ENCODE data around the gene GAS2L2.

The GAS2L2 gene

DNA sequence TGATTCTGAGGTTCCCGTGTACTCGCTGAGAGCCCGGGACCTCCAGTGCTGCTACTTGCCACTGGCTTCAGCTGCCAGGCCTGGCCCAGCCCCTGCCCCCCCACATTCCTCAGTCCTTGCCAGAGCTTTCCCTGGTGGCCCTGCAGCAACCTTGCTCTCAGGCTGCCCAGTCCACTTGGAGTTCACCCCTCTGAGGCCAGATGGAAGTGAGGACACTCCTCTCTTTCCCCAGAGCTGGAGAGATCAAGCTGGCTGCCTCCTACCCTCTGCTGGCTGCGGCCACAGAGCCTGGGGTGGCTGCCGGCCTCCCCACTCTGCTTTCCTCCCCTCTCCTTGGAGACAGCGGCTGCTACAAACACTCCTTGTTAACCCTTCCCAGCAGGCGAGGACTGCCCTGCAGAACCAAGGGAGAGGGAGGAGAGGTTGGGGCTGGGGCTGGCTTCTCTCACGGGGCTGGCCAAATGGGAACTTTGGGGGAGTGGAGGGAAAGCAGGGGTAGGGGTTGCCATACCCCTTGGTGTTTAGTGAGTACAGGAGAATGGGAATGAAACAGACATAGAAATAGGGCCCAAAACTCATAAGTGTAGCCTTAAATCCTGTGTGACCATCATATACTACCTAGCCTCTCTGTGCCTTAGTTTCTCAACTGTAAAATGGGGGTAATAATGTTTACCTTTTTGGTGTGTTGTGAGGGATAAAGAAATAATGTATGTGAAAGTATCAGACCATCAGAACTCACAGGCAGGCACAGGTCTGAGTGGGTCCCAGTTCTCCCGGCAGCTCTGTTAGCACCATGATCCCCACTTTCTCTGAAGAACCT is at the start of gene GAS2L2:
Gene GAS2L2, minus strand, starts transcription at position 295 of the 820 bp plus-strand sequence. CDS start 389 bp downstream, outside the sequence.
- DNase-seq (ENCODE audit: low spot score) = peak; percentile 41

DNA sequence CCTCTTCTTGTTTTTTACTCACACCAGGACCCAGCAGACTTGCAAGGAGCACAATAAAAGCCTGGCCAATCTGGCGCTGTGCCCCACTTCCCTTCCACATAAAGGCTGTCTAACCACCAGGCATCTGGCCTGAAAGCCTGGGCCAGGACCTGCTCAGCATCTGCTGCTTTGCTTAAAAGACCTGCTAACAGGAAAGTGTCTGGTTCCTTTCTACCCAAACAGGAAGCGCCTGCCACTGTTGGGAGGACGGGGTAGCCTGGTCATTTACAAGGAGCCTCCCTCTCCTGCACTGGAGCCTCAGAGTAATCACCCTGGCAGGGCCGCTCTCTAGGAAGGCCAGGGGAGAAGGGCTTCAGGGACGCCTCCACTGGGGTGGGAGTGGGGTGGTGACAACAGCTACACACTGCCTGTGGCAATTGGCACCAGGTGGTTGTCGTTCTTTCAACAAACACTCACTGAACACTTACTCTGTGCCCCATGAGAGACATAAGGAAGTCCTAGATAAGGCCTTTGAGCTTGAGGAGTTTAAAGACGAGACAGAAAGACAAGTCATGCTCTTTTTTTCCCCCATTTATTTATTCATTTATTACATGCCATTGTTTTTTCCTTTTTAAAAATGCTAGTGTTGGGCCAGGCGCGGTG is 48.7 kb upstream of the GAS2L2 start:
- DNase-seq (ENCODE audit: low spot score) = no peak

DNA sequence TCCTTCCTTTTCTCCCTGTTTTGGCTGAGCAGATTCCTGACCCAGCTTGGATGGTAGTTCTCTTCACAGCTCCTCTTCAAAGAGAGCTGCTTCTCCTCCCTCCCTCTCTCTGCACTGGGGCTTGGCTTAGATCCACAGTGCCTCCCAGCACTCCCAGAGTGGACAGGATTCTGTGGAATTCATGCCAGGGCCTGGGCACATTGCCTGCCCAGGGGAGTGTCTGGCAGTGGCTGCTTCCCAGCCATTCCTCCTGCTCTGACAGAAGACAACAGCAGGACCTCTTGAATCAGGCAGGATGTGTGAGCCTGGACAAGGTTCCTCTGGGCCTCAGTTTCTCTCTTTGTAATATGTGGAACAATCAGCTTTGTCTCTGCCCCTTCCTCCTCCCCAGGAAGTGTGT is 46.9 kb upstream of the GAS2L2 start:
- DNase-seq (ENCODE audit: low spot score) = peak; percentile 69

DNA sequence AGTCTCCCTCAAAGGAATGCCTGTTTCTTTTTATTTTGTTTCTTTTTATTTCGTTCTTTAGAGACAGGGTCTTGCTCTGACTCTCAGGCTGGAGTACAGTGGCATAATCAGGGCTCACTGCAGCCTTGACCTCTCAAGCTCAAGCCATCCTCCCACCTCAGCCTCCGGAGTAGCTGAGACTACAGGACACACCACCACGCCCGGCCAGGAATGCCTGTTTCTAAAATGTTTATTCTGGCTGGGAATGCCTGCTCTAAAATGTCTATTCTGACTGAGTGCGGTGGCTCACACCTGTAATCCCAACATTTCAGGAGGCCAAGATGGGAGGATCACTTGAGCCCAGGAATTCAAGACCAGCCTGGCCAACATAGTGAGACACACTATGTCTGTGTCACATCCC is 44.9 kb upstream of the GAS2L2 start:
- no peak for DNase-seq (ENCODE audit: low spot score)

DNA sequence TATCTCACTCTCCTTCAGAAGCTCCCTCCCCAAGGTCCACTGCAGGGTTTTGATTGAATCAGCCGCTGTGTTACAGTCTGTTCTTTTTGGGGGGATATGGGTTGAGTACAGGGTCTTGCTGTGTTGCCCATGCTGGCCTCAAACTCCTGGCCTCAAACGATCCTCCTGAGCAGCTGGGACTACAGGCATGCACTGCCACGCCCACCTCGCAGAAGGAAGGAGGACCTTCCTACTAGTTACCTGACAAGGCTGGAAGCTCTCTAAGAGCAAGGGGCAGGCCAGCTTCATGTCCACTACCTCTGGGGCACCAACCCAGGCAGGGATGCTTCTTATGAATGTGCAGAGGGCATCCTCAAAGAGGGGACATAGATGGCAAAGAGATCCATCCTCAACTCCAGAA is 44.3 kb upstream of the GAS2L2 start:
- DNase-seq (ENCODE audit: low spot score) = no peak

DNA sequence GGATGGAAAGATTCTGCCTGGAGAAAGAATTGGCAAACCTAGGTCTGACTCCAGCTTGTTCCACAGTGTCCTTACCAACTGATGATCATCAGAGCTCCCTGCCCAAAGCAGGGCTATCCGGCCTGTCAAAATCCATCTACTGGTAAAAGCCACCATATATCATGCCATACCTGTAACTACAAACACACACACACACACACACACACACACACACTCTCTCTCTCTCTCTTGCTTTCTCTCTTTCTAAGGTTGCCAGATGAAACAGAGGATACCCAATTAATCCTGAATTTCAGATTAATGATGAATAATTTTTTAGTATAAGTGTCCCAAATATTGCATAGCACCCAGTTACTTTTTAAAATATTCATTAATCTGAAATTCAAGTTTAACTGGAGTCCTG is 43.9 kb upstream of the GAS2L2 start:
- DNase-seq (ENCODE audit: low spot score) = no peak

DNA sequence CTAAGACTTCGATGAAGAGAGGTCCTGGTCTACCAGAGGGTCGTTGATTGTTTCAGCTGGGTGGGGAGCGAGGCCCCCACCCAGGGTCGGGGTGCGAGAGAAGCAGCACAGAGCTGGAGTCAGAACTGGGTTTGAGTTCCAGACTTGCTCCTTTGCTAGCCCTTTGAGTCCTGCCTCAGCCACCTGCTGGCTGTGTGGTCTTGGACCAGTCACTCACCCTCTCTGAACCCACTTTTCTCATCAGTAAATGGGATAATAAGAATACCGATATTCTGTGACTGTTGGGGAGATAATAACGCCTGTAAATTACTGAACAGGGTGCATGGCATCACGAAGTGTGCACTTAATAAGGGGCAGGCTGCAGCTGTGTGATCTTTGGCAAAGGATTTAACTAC is 42.8 kb upstream of the GAS2L2 start:
- no peak for DNase-seq (ENCODE audit: low spot score)

DNA sequence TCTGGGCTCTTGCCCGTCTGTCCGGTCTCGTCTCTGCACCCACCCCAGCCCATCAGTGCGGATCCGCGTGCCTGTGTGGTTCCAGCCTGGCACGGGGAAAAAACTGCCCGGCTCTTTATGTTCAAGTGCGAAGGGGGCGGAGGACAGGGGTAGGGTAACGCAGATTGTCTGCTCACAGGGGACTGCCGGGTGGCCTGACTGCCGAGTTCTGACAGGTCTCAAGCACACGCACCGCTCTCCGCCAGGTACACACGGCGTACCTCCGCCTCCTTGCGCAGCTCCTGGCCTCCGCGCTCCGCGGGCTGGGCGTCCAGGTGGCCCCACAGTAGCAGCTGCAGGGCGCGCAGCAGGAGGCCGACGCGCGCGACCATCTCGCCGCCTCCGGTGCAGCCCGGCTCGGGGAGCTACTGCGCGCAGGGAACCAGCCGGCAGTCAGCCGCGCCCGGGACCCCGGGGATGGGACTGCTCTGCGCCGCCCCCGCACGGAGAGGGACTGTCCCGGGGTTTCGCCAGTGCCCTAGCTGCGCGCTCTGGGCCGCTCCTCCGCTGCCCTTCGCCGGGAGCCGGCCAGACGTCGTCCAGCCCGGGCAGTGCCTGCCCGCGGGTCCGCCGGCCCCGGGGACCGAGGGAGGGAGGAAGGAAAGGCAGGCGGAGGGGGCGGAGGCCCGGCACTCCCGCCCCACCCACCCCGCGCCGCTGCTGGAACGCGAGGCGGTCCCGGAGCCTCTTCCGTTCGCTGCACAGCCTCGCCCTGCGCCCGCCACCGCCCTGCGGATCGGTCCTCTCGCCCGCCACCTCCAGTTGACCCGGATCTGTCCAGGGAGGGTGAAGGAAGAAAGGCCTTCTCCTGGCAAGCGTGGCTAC is 42.2 kb upstream of the GAS2L2 start, which contains the start of gene MMP28:
Gene MMP28, minus strand, starts transcription at position 635 of the 864 bp plus-strand sequence. Its CDS starts 264 bp downstream, at position 371.
- peak; percentile 47 for DNase-seq (ENCODE audit: low spot score)

DNA sequence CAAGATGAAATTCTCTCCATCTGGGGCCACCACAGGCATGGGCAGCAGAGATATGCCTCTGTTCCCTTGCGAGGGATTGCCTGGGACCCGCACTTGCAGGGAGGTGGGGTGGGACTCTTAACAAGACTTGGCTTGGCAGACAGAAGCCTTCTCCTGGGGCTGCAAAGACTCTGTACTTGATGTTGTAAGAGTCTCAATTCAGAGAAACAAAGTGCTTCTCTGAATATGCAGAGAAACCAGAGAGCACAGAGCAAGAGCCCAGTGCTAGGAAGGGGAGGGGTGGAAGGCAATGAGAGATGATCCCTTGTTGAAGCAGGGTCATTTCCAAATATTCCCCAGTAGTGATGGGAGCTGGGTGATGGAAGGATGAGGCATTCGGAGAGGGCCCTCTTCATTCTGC is 40.2 kb upstream of the GAS2L2 start:
- no peak for DNase-seq (ENCODE audit: low spot score)

DNA sequence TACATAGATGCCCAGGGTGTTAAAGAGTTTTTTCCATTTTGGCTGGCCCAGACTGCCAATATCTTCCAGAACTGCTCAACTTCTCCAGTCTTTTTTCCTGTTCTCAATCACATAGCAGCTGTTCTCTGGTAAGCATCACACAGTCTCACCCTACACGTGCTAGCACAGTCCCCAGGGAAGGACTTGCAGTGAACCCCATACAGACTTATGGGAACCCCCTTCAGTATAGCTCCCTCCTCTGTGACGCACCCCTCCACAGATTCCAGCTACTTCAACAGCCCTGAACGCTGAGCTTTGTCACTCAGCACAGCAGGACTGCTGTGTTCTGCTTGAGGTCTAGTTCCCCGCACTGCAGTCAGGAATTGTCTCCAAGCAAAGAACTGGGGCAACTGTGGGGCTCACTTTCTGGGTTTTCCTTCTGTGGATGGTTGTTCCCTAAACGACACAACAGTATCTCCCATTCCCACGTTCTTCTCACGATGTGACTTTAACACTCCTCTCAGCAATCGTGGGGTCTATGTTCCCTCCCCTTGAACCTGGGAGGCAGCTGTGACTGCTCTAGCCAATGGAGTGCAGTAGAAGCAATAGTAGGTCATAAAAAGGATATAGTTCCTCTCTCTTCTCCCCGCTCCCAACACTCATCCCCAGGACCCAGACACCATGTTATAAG is 38.8 kb upstream of the GAS2L2 start:
- no peak for DNase-seq (ENCODE audit: low spot score)

DNA sequence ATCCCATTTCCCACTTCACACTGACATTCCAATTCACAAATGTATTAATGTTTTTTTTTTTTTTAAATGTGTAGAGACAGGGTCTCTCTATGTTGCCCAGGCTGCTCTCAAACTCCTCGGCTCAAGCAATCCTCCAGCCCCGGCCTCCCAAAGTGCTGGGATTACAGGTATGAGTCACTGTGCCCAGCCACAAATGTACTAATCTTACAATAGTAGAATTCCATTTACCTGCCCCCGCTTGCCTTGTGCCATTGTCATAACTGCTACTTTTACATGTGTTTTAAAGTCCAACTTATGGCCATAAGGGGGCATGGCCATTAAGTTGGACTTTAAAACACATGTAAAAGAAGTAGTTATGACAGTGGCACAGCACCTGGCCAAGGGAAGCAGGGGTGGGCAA is 37.8 kb upstream of the GAS2L2 start:
- no peak for DNase-seq (ENCODE audit: low spot score)

DNA sequence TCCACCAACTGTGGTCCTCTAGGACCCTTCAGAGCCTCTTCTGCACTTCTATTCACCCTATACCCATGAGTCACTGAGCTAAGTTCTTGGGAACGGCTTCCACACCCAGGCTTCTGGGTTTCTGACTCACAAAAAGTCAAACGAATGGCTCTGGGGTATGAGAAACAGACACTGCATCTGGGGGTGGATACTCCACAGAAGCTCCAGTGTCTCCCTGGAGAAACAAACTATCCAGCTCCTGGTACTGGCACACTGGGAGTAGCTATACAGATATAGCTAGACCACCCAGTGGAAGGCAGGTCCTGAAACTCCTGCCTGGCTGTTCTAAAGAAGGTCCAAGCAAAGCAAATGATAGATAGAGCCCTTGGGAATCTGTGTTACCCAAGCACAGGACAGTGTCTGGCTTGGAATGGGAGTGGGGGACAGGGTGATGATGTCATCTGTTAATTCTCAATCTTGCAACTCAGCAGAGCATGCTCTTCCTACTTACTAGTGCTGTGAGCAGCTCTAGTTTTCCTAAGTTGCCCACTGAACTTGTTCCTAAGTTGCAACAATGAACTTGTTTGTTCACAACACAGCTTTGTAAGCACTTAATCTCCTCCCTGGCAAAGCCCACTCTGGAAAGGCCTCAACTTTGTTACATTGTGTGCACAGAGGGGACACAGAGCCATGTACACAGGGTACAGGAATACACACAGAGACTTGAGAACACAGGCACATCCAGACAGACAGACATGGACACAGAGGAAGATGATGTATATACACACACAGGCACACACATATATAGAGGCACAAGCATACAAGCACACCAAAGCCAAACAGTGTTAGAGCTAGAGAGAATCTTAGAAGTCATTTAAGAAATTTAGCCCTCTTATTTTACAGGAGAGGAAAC is 35.7 kb upstream of the GAS2L2 start:
- peak; percentile 91 for DNase-seq (ENCODE audit: low spot score)

DNA sequence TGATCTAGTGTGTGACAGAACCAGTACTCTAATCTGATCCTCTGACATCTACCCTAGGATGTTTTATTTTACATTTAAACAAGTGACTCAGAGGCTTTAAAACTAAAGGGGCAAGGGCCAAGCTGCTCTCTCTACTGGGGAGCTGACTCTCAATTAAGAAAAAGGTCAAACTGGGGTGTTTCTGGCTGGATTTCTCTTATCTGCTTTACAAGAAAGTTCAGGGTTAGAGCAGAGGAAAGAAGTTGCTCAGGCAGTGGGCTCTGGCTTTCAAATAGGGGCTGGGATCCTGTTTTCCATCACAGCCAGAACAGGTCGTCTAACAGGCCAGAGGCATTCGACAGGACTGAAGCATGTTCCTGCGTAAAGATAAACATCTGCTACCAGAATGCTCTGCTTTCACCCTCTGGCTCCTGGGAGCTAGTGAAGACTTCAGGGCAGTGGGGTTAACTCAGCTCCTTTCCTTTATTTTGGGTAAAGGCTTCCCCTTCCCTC is 33.9 kb upstream of the GAS2L2 start:
- peak; percentile 46 for DNase-seq (ENCODE audit: low spot score)

DNA sequence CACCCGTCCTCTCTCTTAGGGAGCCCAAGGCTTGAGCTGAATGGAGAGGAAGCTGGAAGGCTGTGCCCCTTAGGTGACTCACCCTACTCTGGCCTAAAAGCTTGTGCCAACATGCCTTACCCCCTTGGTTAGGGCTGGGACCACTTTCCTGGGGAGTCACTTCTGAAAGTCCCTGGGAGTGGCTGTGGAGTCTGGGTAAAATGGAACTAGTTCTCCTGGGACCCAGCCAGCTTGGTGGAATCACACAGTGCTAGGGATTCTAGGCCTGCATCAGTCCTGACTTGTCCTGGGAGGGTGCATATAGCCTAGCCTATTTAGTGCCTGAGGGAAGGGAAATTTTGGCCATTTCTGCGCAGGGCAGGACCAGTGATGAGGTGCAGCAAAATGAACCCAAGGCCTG is 31.9 kb upstream of the GAS2L2 start:
- no peak for DNase-seq (ENCODE audit: low spot score)

DNA sequence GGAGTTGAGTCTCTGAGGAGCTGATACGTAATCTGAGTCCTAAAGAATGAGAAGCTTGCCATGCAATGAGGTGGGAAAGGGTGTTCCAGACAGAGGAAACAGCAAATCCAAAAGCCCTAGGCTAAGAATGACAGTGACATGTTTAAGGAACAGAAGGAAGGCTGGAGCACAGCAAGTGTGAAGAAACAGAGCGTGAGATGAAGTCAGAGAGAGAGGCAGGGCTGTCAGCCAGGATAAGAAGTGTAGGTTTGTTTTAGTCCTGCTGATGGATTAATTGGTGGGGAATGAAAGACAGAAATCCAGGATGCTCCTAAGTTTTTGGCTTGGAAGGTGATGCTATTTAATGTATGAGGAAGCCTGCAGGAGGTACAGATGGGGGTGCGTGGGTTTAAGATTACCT is 27.9 kb upstream of the GAS2L2 start:
- DNase-seq (ENCODE audit: low spot score) = no peak

DNA sequence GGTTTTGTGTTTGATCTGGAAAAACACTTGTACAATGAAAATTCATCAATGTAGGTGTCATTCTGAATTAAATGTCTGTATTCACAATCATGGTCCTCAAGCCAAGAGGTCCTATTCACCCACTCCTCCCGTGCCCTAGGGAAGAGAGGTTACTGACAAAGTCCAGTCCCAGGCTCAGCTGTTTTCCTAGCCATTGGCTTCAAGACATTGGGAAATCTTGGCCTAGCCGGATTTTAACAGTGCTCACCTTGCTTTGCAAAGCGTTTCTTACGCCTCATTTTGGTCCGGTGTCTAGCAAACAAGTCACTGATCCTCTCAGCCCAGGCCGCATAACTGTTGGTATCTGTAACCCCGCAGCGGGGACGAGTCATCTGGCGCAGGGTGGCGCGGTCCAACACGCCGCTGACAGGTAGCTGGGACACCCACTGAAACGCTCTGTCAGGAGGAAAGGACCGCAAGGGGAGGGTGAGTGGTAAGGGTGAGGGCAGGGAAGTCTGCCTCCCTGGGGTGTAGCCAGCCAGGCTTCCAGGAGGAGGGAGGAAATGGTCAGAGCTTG is 25.7 kb upstream of the GAS2L2 start:
- no peak for DNase-seq (ENCODE audit: low spot score)

DNA sequence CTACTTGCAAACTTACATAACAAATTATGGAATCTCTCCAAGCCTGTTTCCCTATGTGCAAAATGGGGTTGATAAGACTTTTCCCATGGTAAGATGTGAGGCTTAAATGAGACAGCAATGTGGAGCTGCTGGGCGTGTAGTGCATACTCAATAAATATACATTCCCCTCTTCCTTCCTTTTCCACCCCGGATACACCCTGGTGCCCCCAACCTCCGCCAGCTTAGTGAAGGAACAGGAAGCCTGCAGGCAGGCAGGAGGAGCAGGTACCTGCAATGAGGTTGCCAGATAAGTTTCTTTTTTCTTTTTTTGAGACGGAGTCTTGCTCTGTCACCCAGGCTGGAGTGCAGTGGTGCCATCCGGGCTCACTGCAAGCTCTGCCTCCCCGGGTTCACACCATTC is 22.5 kb upstream of the GAS2L2 start:
- DNase-seq (ENCODE audit: low spot score) = no peak

DNA sequence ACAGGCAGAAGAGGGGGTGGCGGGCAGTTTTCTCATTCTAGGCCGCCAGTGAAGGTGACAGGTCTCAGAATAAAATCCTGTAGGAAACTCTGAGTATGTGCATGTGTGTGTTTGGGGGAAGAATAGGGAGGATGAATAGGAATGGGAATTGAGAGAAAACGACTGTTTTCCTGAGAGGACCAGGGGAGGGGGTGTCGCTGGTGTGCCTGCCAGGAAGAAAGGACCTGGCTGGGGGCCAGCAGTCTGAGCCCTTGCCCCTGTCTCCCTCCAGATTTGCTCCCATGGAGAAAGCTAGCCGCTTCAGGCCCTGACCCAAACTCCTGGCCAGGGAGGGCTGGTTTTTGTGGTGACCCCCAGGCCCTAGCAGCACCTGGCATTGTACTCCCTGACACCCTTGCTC is 22.0 kb upstream of the GAS2L2 start:
- no peak for DNase-seq (ENCODE audit: low spot score)

DNA sequence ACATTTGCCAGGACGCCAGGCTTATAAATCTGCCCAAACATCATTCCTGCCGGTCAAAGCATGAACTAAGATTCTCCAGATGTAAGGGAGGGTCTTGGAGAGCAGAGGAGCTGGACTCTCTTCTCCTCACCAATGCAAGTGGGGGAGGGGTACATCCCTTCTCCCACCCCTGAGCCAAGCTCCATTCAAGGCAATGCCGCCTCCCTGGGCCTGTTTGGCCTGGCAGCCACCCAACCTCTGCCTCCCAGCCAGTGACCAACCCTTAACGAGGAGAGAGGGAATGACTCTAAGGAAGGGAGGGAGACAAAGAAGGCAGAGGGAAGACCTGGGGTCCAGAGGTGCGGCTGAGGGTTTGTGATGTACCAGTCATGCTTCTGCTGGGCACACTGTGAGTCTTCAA is 21.5 kb upstream of the GAS2L2 start:
- DNase-seq (ENCODE audit: low spot score) = peak; percentile 58

DNA sequence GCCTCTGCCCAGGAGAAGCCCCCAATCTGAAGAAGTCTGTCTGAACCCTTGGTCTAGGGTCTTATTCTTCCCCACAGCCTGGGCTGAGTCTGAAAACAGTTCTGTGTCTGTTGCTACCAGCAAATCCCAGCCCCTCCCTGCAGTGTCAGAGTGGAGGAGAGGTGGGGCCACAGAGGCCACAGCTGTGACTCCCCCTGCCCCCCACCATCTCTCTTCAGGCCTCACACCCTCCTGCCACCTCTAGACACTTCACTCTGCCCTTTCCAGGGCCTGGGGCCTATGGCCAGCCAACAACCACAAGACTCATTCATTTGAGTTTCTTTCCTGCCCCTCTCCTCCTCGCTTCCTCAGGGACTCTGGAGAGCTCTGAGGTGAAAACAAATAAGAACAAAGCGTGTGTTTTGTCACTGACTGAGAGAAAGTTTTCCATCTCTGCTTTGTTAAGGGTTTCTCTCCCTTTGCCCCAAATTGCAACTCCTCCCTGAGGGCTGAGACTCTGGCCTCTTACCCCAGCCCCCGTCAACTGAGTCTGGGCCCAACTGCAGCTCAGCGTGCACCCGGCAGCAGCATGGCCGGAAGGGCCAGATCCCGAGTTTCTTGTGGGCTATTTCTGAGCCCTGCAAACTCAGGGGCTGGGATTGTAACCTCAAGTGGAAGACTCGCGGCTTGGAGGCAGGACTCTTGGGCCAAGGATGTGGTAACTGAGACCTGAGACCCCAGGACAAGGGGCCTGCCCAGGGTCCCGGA is 20.8 kb upstream of the GAS2L2 start:
- DNase-seq (ENCODE audit: low spot score) = no peak

Measured in hepatic stellate cell (primary cell).